Tibial nerve (tissue), 3 donors: ENCODE measurements around the gene MRPL44.

ENCODE experiments used
- CTCF ChIP-seq, 5 experiments: fragments of 200-600 bp in 3 of 5; fragments of 450-650 bp in 2 of 5; sonication (generic) in 3 of 5; IDR thresholded peaks; one replicate each; pipeline ENCODE4 v1.5.1; 2016 to 2019; ENCODE audit warnings: antibody characterized with exemption in 5 of 5, mild to moderate bottlenecking in 3 of 5, moderate library complexity in 2 of 5
- POLR2A ChIP-seq, 2 donors: fragments of 450-650 bp; IDR thresholded peaks; one replicate each; pipeline ENCODE4 v1.6.1; 2017; ENCODE audit warnings: antibody characterized with exemption in 2 of 2, mild to moderate bottlenecking in 2 of 2, moderate library complexity in 2 of 2

GRCh38 chr2:223930103-223930976, 26.9 kb upstream of the MRPL44 start:
- no peak for TF ChIP-seq POLR2A (IDR thresholded peaks at IDR 0.05)
- TF ChIP-seq CTCF (IDR thresholded peaks at IDR 0.05), result no peak
